Measurements from ENCODE around the gene SLCO4A1.

Gene SLCO4A1

GRCh38 chr20:62693524-62693922 is 51.2 kb downstream of the SLCO4A1 start:
- TF ChIP-seq CTCF (IDR thresholded peaks at IDR 0.05; ENCODE audit: low read depth, low read length, missing control alignments) = no peak
- H3K4me3 ChIP-seq (ENCODE audit: low read depth, low read length) = no peak overlapping the region
- DNase-seq (ENCODE audit: low read depth) = no peak

- no peak for TF ChIP-seq CTCF (IDR thresholded peaks at IDR 0.05; ENCODE audit: low read depth, low read length, missing control alignments)
- H3K4me3 ChIP-seq (ENCODE audit: low read depth, low read length) = no peak overlapping the region
- DNase-seq (ENCODE audit: low read depth) = no peak
These were observed 51.8 kb downstream of the SLCO4A1 start for GRCh38 chr20:62694106-62694505.

GRCh38 chr20:62694868-62695267 is 52.6 kb downstream of the SLCO4A1 start:
- no peak overlapping the region for H3K4me3 ChIP-seq (ENCODE audit: low read depth, low read length)
- TF ChIP-seq CTCF (IDR thresholded peaks at IDR 0.05; ENCODE audit: low read depth, low read length, missing control alignments) = no peak
- no peak for DNase-seq (ENCODE audit: low read depth)

- TF ChIP-seq CTCF (IDR thresholded peaks at IDR 0.05; ENCODE audit: low read depth, low read length, missing control alignments) = no peak
- H3K4me3 ChIP-seq (ENCODE audit: low read depth, low read length) = no peak overlapping the region
- no peak for DNase-seq (ENCODE audit: low read depth)
These were observed 53.4 kb downstream of the SLCO4A1 start for GRCh38 chr20:62695448-62696414.

GRCh38 chr20:62696434-62696957 is 54.2 kb downstream of the SLCO4A1 start:
- no peak overlapping the region for H3K4me3 ChIP-seq (ENCODE audit: low read depth, low read length)
- no peak for TF ChIP-seq CTCF (IDR thresholded peaks at IDR 0.05; ENCODE audit: low read depth, low read length, missing control alignments)
- DNase-seq (ENCODE audit: low read depth) = no peak

GRCh38 chr20:62696989-62697388 is 54.7 kb downstream of the SLCO4A1 start:
- TF ChIP-seq CTCF (IDR thresholded peaks at IDR 0.05; ENCODE audit: low read depth, low read length, missing control alignments) = no peak
- no peak for DNase-seq (ENCODE audit: low read depth)
- no peak overlapping the region for H3K4me3 ChIP-seq (ENCODE audit: low read depth, low read length)

Data from GM12864 (cell line).